CD14-positive monocyte (primary cell): Measurements from ENCODE around the gene PI3. TPM values are rescaled to one million over a fixed set of nuclear protein-coding genes. Genes with fewer than 3 reads are reported as not detected.

Experiments used
- DNase-seq, 3 donors: peaks; one replicate each; pipeline ENCODE4 v3.0.0-alpha.2; 2011 to 2022
- H2AFZ ChIP-seq: 2 replicates; pipeline ENCODE4 v1.6.0; 2012; ENCODE audit warnings: mild to moderate bottlenecking, low read depth, low read length, inconsistent platforms; ENCODE audit not compliant: insufficient read depth, poor library complexity, severe bottlenecking
- H3K27ac ChIP-seq, 2 donors: 1 replicate in 1 of 2; 2 replicates in 1 of 2; pipeline ENCODE4 v1.5.1; 2012 to 2013; ENCODE audit warnings: low read length in 2 of 2, control low read depth in 1 of 2, inconsistent platforms in 1 of 2, low read depth in 1 of 2, mild to moderate bottlenecking in 1 of 2
- H3K27me3 ChIP-seq, 2 donors: one replicate each; pipeline versions ENCODE4 v1.6.0 to v1.6.1; 2011 to 2013; ENCODE audit warnings: low read length in 2 of 2; ENCODE audit not compliant: control insufficient read depth in 2 of 2, insufficient read depth in 2 of 2
- H3K36me3 ChIP-seq, 2 donors: replicated peaks in 1 of 2; 1 replicate in 1 of 2; 2 replicates in 1 of 2; pipeline versions ENCODE4 v1.5.1 to v1.6.1; 2012 to 2013; ENCODE audit warnings: low read length in 2 of 2, control low read depth in 1 of 2, inconsistent platforms in 1 of 2, mild to moderate bottlenecking in 1 of 2; ENCODE audit not compliant: insufficient read depth in 2 of 2, control insufficient read depth in 1 of 2
- H3K4me1 ChIP-seq, 2 donors: 1 replicate in 1 of 2; 2 replicates in 1 of 2; pipeline versions ENCODE4 v1.5.1 to v1.6.1; 2012 to 2013; ENCODE audit warnings: low read length in 2 of 2, control low read depth in 1 of 2, inconsistent platforms in 1 of 2, mild to moderate bottlenecking in 1 of 2, moderate library complexity in 1 of 2; ENCODE audit not compliant: insufficient read depth in 2 of 2, control insufficient read depth in 1 of 2
- H3K4me2 ChIP-seq: replicated peaks from 2 replicates; pipeline ENCODE3; 2012; ENCODE audit warnings: low read length, moderate library complexity, mild to moderate bottlenecking; ENCODE audit not compliant: poor library complexity, severe bottlenecking; ENCODE audit errors: extremely low read depth
- H3K4me3 ChIP-seq, 3 experiments: fragments of 200-600 bp in 1 of 3; sonication (generic) in 1 of 3; replicated peaks in 1 of 3; 1 replicate in 2 of 3; 2 replicates in 1 of 3; pipeline ENCODE4 v1.5.1; 2011 to 2013; ENCODE audit warnings: low read length in 3 of 3, mild to moderate bottlenecking in 3 of 3, control low read depth in 2 of 3, low read depth in 2 of 3, inconsistent platforms in 1 of 3, moderate library complexity in 1 of 3
- H3K79me2 ChIP-seq: 2 replicates; pipeline ENCODE4 v1.6.0; 2012; ENCODE audit warnings: mild to moderate bottlenecking, control low read depth, inconsistent platforms, low read length, moderate library complexity; ENCODE audit not compliant: insufficient read depth
- H3K9ac ChIP-seq: 2 replicates; pipeline ENCODE4 v1.6.0; 2017; ENCODE audit warnings: low read length, mild to moderate bottlenecking; ENCODE audit not compliant: insufficient read depth, poor library complexity, severe bottlenecking
- H3K9me3 ChIP-seq, 2 donors: replicated peaks in 1 of 2; 1 replicate in 1 of 2; 2 replicates in 1 of 2; pipeline versions ENCODE4 v1.5.1 to v1.6.1; 2012 to 2013; ENCODE audit warnings: low read length in 2 of 2, control low read depth in 1 of 2; ENCODE audit not compliant: control insufficient read depth in 1 of 2, insufficient read depth in 1 of 2
- H4K20me1 ChIP-seq: 2 replicates; pipeline ENCODE4 v1.6.0; 2012; ENCODE audit warnings: mild to moderate bottlenecking, low read length, control low read depth, moderate library complexity; ENCODE audit not compliant: insufficient read depth
- H3K27ac Mint-ChIP-seq, 7 donors: one replicate each; pipeline ENCODE4 v1.8.0; 2020; ENCODE audit warnings: mild to moderate bottlenecking in 7 of 7, mixed read lengths in 7 of 7, moderate library complexity in 6 of 7, inconsistent platforms in 2 of 7
- H3K27me3 Mint-ChIP-seq, 3 donors: one replicate each; pipeline ENCODE4 v1.8.0; 2021 to 2022; ENCODE audit warnings: low read depth in 3 of 3, mild to moderate bottlenecking in 3 of 3, mixed read lengths in 3 of 3, moderate library complexity in 3 of 3, inconsistent platforms in 1 of 3
- H3K36me3 Mint-ChIP-seq, 2 donors: one replicate each; pipeline ENCODE4 v1.8.0; 2020; ENCODE audit warnings: mixed read lengths in 2 of 2, inconsistent platforms in 1 of 2, mild to moderate bottlenecking in 1 of 2
- H3K4me1 Mint-ChIP-seq: one replicate; pipeline ENCODE4 v1.8.0; 2020; ENCODE audit warnings: mild to moderate bottlenecking, mixed read lengths
- H3K4me3 Mint-ChIP-seq, 2 donors: one replicate each; pipeline ENCODE4 v1.8.0; 2020; ENCODE audit warnings: mild to moderate bottlenecking in 2 of 2, mixed read lengths in 2 of 2, moderate library complexity in 1 of 2
- H3K9me3 Mint-ChIP-seq, 7 donors: one replicate each; pipeline ENCODE4 v1.8.0; 2020 to 2022; ENCODE audit warnings: mixed read lengths in 7 of 7, mild to moderate bottlenecking in 6 of 7, moderate library complexity in 6 of 7, inconsistent platforms in 2 of 7
- CTCF ChIP-seq: fragments of 200-600 bp; IDR thresholded peaks from one replicate; pipeline ENCODE4 v1.8.0; 2022; ENCODE audit warnings: antibody characterized with exemption, mild to moderate bottlenecking
- WGBS: methylation state at CpG from one replicate; pipeline ENCODE4 v1.1.5; 2013; ENCODE audit warnings: missing lambda C conversion rate; ENCODE audit not compliant: insufficient coverage; 5-methylcytosine and 5-hydroxymethylcytosine counted together
- intact Hi-C, 2 donors: fragments of 100-400 bp; cut with micrococcal nuclease; formaldehyde crosslinking; loops; one replicate each; pipeline versions ENCODE4 v1.15.0 to v1.15.1; 2023
- polyA plus RNA-seq, 3 donors: library from polyadenylated mRNA; depleted of rRNA in 1 of 3; unstranded in 2 of 3; stranded (reverse) in 1 of 3; fragments of 300-500 nt in 2 of 3; fragments of >200 nt in 1 of 3; fragmentation: Illumina TruSeq in 2 of 3; gene quantifications; 1 replicate in 2 of 3; 2 replicates in 1 of 3; pipeline ENCODE4 v1.2.3, GENCODE V29; 2012 to 2021

Gene PI3
- polyA plus RNA-seq, 3 donors = not detected

- Histone ChIP-seq H3K79me2 (no peaks in the 10 kb centered on the region), H3K4me2 (no peak overlapping the region), H3K9ac (no peak overlapping the region), H3K9me3 (no peaks in the 10 kb centered on the region), H3K36me3 (no peaks in the 10 kb centered on the region), H3K4me3 (no peak overlapping the region), H2AFZ (no peak overlapping the region), H4K20me1 (no peaks in the 10 kb centered on the region), H3K27me3 (peaks cover 0 to 3% of the 10 kb centered on the region in 2 donors), H3K27ac (no peak overlapping the region), H3K4me1 (peaks cover 9 to 16% of the 10 kb centered on the region in 2 donors)
- no peak for DNase-seq
- peaks cover 13% of the 10 kb centered on the region for H3K4me1 Mint-ChIP-seq
- WGBS = 100% methylated on average over 1 of the region's 2 CpGs
- no peak overlapping the region for H3K27ac Mint-ChIP-seq
- peaks cover 4 to 18% (median 6%) of the 10 kb centered on the region in 3 donors for H3K27me3 Mint-ChIP-seq
- H3K36me3 Mint-ChIP-seq = no peaks in the 10 kb centered on the region
- intact Hi-C loops = no loop called here
- no peak overlapping the region for H3K4me3 Mint-ChIP-seq
- no peak for TF ChIP-seq CTCF
- H3K9me3 Mint-ChIP-seq = peaks cover 0 to 3% (median 0%) of the 10 kb centered on the region in 7 donors
Observed at GRCh38 chr20:45183084-45183483, 8.4 kb downstream of the PI3 start.

- H3K9me3 ChIP-seq = no peaks in the 10 kb centered on the region
- H3K4me1 ChIP-seq = no peaks in the 10 kb centered on the region
- DNase-seq = no peak
- H3K4me3 ChIP-seq = no peak overlapping the region
- no peak overlapping the region for H2AFZ ChIP-seq
- peak overlapping the region in 1 of 7 donors; percentile 35 for H3K27ac Mint-ChIP-seq
- no peaks in the 10 kb centered on the region for H4K20me1 ChIP-seq
- H3K27ac ChIP-seq = no peak overlapping the region
- no peaks in the 10 kb centered on the region for H3K36me3 ChIP-seq
- 100% methylated on average over 1 of the region's 2 CpGs for WGBS
- no peaks in the 10 kb centered on the region for H3K36me3 Mint-ChIP-seq
- H3K27me3 Mint-ChIP-seq = peaks cover 9 to 25% (median 11%) of the 10 kb centered on the region in 3 donors
- H3K79me2 ChIP-seq = no peaks in the 10 kb centered on the region
- no peak overlapping the region for H3K4me3 Mint-ChIP-seq
- intact Hi-C loops = no loop called here
- no peak overlapping the region for H3K9ac ChIP-seq
- no peak for TF ChIP-seq CTCF
- no peaks in the 10 kb centered on the region for H3K9me3 Mint-ChIP-seq
- no peaks in the 10 kb centered on the region for H3K4me1 Mint-ChIP-seq
- H3K27me3 ChIP-seq = peaks cover 3% of the 10 kb centered on the region in 2 donors
- H3K4me2 ChIP-seq = no peak overlapping the region
Observed at GRCh38 chr20:45187693-45188092, 13.0 kb downstream of the PI3 start.
